ENCODE measurements around the gene PPRC1.

GRCh38 chr10:102106998-102107397 is 25.8 kb upstream of the PPRC1 start:
- TF ChIP-seq, protein P1, sequence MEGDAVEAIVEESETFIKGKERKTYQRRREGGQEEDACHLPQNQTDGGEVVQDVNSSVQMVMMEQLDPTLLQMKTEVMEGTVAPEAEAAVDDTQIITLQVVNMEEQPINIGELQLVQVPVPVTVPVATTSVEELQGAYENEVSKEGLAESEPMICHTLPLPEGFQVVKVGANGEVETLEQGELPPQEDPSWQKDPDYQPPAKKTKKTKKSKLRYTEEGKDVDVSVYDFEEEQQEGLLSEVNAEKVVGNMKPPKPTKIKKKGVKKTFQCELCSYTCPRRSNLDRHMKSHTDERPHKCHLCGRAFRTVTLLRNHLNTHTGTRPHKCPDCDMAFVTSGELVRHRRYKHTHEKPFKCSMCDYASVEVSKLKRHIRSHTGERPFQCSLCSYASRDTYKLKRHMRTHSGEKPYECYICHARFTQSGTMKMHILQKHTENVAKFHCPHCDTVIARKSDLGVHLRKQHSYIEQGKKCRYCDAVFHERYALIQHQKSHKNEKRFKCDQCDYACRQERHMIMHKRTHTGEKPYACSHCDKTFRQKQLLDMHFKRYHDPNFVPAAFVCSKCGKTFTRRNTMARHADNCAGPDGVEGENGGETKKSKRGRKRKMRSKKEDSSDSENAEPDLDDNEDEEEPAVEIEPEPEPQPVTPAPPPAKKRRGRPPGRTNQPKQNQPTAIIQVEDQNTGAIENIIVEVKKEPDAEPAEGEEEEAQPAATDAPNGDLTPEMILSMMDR (conservative IDR thresholded peaks at IDR 0.05; ENCODE audit: low read depth in 2 of 2) = no peak
- TF ChIP-seq POLR2AphosphoS5 (IDR thresholded peaks at IDR 0.05; ENCODE audit: low read depth) (no peak), EZH2 (IDR thresholded peaks at IDR 0.05; ENCODE audit: low read depth, unreplicated experiment) (no peak), CREB1 (CRISPR knock-in tag; IDR thresholded peaks at IDR 0.05; ENCODE audit: low read depth) (no peak), JUNB (IDR thresholded peaks at IDR 0.05; ENCODE audit: unreplicated experiment) (no peak)
